Gastroesophageal sphincter (tissue), 4 donors: ENCODE data around the gene SSX2. TPM values are rescaled to one million over a fixed set of nuclear protein-coding genes. Genes with fewer than 3 reads are reported as not detected.
"Not testable (repeated sequence)": the region's sequence is repeated elsewhere in the genome, so short reads cannot be mapped to it uniquely, and the experiment has no call there.

Source experiments
- ATAC-seq: fragments of 150-250 bp; one replicate; pipeline ENCODE4 v1.9.1; 2016; ENCODE audit warnings: mild to moderate bottlenecking, moderate library complexity
- H3K27ac ChIP-seq, 4 donors: fragments of 200-600 bp; sonication (generic) in 3 of 4; 1 replicate in 3 of 4; 2 replicates in 1 of 4; pipeline ENCODE4 v1.5.1; 2016 to 2019
- H3K27me3 ChIP-seq: fragments of 200-600 bp; sonication (generic); one replicate; pipeline ENCODE4 v1.5.1; 2019
- H3K36me3 ChIP-seq, 2 donors: fragments of 200-600 bp; sonication (generic); one replicate each; pipeline ENCODE4 v1.5.1; 2019; ENCODE audit warnings: control low read depth in 1 of 2
- H3K4me1 ChIP-seq, 3 donors: fragments of 200-600 bp; sonication (generic); 1 replicate in 2 of 3; 2 replicates in 1 of 3; pipeline ENCODE4 v1.5.1; 2016 to 2019; ENCODE audit warnings: control low read depth in 2 of 3
- H3K4me3 ChIP-seq, 2 donors: fragments of 200-600 bp; sonication (generic); one replicate each; pipeline ENCODE4 v1.5.1; 2019; ENCODE audit warnings: mild to moderate bottlenecking in 1 of 2, moderate library complexity in 1 of 2
- H3K9me3 ChIP-seq, 3 donors: fragments of 200-600 bp; sonication (generic); one replicate each; pipeline ENCODE4 v1.5.1; 2017 to 2019; ENCODE audit warnings: control low read depth in 2 of 3
- WGBS, 2 donors: methylation state at CpG; one replicate each; pipeline ENCODE4 v1.1.5; 2018; ENCODE audit warnings: low coverage in 1 of 2; 5-methylcytosine and 5-hydroxymethylcytosine counted together
- small RNA-seq, 4 donors: library from RNA; depleted of rRNA; stranded (forward); fragments of <200 nt; gene quantifications; one replicate each; pipeline ENCODE3, GENCODE V24; 2016
- total RNA-seq, 4 donors: library from RNA; depleted of rRNA; stranded (reverse); fragments of >200 nt; gene quantifications; one replicate each; pipeline ENCODE4 v1.1.0, GENCODE V29; 2016

The SSX2 gene, protein sequence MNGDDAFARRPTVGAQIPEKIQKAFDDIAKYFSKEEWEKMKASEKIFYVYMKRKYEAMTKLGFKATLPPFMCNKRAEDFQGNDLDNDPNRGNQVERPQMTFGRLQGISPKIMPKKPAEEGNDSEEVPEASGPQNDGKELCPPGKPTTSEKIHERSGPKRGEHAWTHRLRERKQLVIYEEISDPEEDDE
- total RNA-seq: not detected

DNA sequence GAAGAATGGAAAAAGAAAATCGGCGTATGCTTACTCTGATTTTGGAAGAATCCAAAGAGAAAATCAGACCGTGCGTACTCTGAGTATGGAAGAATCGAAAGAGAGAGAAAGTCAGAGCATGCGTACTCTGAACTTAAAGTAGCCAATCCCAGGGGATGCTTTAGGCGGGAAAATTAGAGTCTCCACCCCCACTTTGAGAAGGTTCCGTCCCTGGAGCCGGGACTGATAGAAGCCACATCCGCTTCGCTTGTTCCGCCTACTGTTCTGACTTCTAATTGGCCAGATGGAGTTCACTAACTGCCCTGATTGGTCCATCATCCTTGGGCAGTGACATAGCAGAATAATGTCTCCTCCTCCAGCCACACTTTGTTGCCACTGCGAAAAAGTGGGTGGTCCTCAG lies at the start of gene SSX2:
TSS of gene SSX2 (minus strand) at position 101 of the 400 bp plus-strand sequence. CDS start 1,429 bp downstream, outside the sequence.
- not testable (repeated sequence) for H3K27me3 ChIP-seq, H3K36me3 ChIP-seq, H3K4me1 ChIP-seq, H3K9me3 ChIP-seq, H3K4me3 ChIP-seq, ATAC-seq, H3K27ac ChIP-seq
- no CpG with 5 or more reads among the region's 13 CpGs for WGBS, 2 donors

DNA sequence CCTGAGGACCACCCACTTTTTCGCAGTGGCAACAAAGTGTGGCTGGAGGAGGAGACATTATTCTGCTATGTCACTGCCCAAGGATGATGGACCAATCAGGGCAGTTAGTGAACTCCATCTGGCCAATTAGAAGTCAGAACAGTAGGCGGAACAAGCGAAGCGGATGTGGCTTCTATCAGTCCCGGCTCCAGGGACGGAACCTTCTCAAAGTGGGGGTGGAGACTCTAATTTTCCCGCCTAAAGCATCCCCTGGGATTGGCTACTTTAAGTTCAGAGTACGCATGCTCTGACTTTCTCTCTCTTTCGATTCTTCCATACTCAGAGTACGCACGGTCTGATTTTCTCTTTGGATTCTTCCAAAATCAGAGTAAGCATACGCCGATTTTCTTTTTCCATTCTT lies 44.0 kb upstream of the SSX2 start, which contains the start of gene SSX2B:
TSS of gene SSX2B (plus strand) at position 301 of the 400 bp plus-strand sequence. CDS start 1,429 bp downstream, outside the sequence.
- not testable (repeated sequence) for H3K4me1 ChIP-seq, ATAC-seq, H3K27ac ChIP-seq, H3K9me3 ChIP-seq, H3K4me3 ChIP-seq, H3K36me3 ChIP-seq, H3K27me3 ChIP-seq
- WGBS, 2 donors: no CpG with 5 or more reads among the region's 13 CpGs

DNA sequence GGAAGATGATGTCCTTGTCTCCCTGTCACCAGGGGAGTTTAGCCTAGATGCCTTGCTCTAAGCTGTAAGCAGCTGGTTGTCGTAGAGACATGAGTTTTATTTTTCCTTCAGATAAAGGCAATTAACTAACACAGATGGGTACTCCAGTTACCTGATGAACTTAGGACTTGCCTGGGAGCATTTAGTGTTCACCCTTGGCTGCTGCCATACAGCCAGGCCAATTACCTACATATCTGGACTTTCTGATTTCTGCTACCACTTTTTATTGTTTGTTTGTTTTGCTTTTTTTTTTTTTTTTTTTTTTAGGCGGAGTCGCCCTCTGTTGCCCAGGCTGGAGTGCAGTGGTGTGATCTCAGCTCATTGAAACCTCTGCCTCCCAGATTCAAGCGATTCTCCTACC lies 14.9 kb downstream of the SSX2 start:
- ATAC-seq, H3K4me3 ChIP-seq, H3K27me3 ChIP-seq, H3K27ac ChIP-seq, H3K36me3 ChIP-seq, H3K9me3 ChIP-seq, H3K4me1 ChIP-seq: not testable (repeated sequence)
- no CpG with 5 or more reads among the region's 4 CpGs for WGBS, 2 donors

DNA sequence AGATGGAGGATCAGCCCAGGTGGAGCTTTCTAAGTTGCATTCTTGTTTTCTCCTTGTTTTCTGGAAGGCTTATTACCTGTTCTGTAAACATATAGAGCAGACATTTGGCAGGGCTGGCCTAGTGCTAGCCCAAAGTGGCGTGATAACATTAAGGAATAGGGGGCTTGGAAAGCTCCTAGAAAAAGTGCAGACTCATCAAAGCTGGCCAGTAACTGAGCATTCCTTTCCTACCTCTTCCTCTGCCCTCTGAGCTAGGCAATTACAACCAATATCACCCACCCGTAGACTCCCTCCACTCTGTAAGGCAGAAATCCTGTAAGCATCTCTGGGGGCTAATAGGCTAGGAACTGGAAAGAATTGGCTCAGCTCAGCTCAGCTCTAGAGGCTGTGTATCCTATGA lies 44.8 kb downstream of the SSX2 start:
- H3K9me3 ChIP-seq, H3K36me3 ChIP-seq, H3K27me3 ChIP-seq, H3K27ac ChIP-seq, ATAC-seq, H3K4me3 ChIP-seq, H3K4me1 ChIP-seq: not testable (repeated sequence)
- 66 to 83% methylated on average over 1 to 2 of the region's 2 CpGs for WGBS, 2 donors

DNA sequence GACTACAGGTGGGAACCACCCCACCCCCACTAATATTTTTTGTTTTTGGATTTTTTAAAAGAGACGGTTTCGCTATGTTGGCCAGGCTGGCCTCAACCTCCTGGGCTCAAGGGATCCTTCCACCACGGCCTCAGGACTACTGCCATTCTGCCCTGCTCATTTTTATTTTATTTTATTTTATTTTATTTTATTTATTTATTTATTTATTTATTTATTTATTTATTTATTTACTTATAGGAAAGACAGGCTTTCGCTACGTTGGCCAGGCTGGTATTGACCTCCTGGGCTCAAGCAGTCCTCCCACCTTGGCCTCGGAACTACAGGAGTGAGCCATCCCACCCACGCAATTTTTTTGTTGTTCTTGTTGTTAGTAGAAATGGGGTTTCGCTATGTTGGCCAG lies 51.5 kb downstream of the SSX2 start:
- 79 to 88% methylated on average over 4 to 5 of the region's 8 CpGs for WGBS, 2 donors
- H3K27ac ChIP-seq, H3K4me1 ChIP-seq, H3K27me3 ChIP-seq, ATAC-seq, H3K4me3 ChIP-seq, H3K36me3 ChIP-seq, H3K9me3 ChIP-seq: not testable (repeated sequence)

DNA sequence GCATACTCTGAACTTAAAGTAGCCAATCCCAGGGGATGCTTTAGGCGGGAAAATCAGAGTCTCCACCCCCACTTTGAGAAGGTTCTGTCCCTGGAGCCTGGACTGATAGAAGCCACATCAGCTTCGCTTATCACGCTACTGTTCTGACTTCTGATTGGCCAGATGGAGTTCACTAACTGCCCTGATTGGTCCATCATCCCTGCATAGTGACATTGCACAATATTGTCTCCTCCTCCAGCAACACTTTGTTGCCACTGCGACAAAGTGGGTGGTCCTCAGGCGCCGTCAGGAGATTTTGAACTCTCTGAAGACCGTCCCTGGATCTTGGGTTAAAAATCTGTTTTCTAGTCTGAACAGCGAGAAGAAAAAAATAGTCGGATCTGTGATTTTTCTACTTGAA lies 52.2 kb downstream of the SSX2 start, which contains the start of gene SSX7:
TSS of gene SSX7 (minus strand) at position 101 of the 400 bp plus-strand sequence. CDS start 1,428 bp downstream, outside the sequence.
- ATAC-seq, H3K4me1 ChIP-seq, H3K4me3 ChIP-seq, H3K36me3 ChIP-seq, H3K9me3 ChIP-seq, H3K27me3 ChIP-seq, H3K27ac ChIP-seq: not testable (repeated sequence)
- WGBS, 2 donors: 80 to 93% methylated on average over 4 to 8 of the region's 9 CpGs

DNA sequence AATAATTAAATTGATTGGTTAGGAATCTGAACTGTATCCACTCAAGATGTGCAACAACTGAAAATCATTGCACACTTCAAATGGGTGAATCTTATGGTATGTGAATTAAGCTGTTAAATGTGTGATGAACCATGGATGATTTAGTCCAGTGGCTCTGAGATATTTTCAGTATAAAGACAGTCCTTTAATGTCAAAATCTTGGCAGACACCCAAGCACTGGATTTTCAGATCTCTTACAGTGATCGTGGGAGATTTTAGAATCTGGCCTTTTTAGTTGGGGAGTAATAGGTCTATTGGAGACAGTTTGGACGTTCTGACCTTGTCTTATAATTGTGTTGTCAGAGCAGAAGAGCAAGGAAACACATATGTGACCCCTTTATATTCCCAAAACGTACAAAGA lies 56.3 kb downstream of the SSX2 start:
- H3K4me3 ChIP-seq, H3K36me3 ChIP-seq, ATAC-seq, H3K27ac ChIP-seq, H3K4me1 ChIP-seq, H3K9me3 ChIP-seq, H3K27me3 ChIP-seq: not testable (repeated sequence)
- whole genome bisulfite sequencing, 2 donors: 23 to 47% methylated on average over 2 to 3 of the region's 3 CpGs

DNA sequence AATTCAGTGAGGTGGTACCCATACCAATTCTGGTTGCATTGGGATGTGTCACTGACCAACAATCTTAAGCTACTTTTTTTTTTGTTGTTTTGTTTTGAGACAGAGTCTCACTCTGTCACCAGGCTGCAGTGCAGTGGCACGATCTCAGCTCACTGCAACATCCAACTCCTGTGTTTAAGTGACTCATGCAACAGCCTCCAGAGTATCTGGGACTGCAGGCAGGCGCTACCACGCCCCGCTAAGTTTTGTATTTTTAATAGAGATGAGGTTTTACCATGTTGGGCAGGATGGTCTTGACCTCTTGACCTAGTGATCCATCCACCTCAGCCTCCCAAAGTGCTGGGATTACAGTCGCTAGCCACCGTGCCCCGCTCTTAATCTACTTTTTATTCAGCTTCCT lies 58.0 kb downstream of the SSX2 start:
- H3K27ac ChIP-seq, ATAC-seq, H3K27me3 ChIP-seq, H3K9me3 ChIP-seq, H3K4me1 ChIP-seq, H3K4me3 ChIP-seq, H3K36me3 ChIP-seq: not testable (repeated sequence)
- WGBS, 2 donors: 80 to 88% methylated on average over 3 of the region's 7 CpGs

Small RNAs within 50 kb of the gene (small RNA-seq; reads per million reads assigned to genes)
- gene AC244505.3 (0 reads per million in 4 donors), gene AC244505.5 (0 reads per million in 4 donors), gene AL450023.3 (0 reads per million in 4 donors), gene RNA5SP504 (0 reads per million in 4 donors)

Other genes with a start within 250 kb of the SSX2 start
- not detected for gene XAGE1A, start 211.4 kb downstream of the SSX2 start, total RNA-seq
- gene XAGE1B, start 190.1 kb downstream of the SSX2 start, total RNA-seq: not detected
- not detected for gene SSX7, start 52.3 kb downstream of the SSX2 start, total RNA-seq
- not detected for gene SSX2B, start 44.1 kb upstream of the SSX2 start, total RNA-seq
- gene SPANXN5, start 90.2 kb upstream of the SSX2 start, total RNA-seq: not detected
- gene XAGE5, start 104.1 kb upstream of the SSX2 start, total RNA-seq: not detected
- not detected for gene XAGE3, start 160.9 kb upstream of the SSX2 start, total RNA-seq
- gene FAM156B, start 190.2 kb upstream of the SSX2 start, total RNA-seq: 10 to 100 TPM in 3 of 4 donors, 1 to 10 TPM in 1; 9.4 to 25.7 (median 17.0) TPM